SK-N-SH (cell line): ENCODE data around the gene SLC17A9. TPM values are rescaled to one million over a fixed set of nuclear protein-coding genes. Genes with fewer than 3 reads are reported as not detected.

ENCODE experiments used
- CTCF ChIA-PET: fragments of 300-600, 350-600 bp; formaldehyde crosslinking; extraction: SDS; loops from one replicate; lab custom pipeline; 2021; lab: Yijun Ruan, JAX
- POLR2A ChIA-PET: fragments of 350-600 bp; sonication (Branson Sonifier 250); formaldehyde crosslinking; extraction: SDS; loops from one replicate; lab custom pipeline; 2020; ENCODE audit warnings: antibody characterized with exemption, inconsistent platforms; lab: Yijun Ruan, JAX
- DNase-seq: peaks from one replicate; pipeline ENCODE4 v3.0.0; 2012
- H2AFZ ChIP-seq: fragments of 200-600 bp; sonication (generic); 2 replicates; pipeline ENCODE4 v1.8.1; 2016; ENCODE audit warnings: antibody characterized with exemption, mild to moderate bottlenecking, low read depth
- H3F3A ChIP-seq: fragments of 200-600 bp; sonication (generic); replicated peaks from 2 replicates; pipeline ENCODE3; 2016; ENCODE audit warnings: antibody characterized with exemption, mild to moderate bottlenecking; ENCODE audit not compliant: insufficient read depth
- H3K27ac ChIP-seq, 2 experiments: fragments of 200-500 bp in 1 of 2; fragments of 200-600 bp in 1 of 2; sonication (Bioruptor generic) in 1 of 2; sonication (generic), shearing (Covaris generic) in 1 of 2; 2 replicates each; pipeline versions ENCODE4 v1.5.1 to v1.6.1; 2014 to 2016; ENCODE audit warnings: low read depth in 2 of 2, inconsistent platforms in 1 of 2, low read length in 1 of 2, mild to moderate bottlenecking in 1 of 2, mixed read lengths in 1 of 2
- H3K27me3 ChIP-seq: fragments of 200-600 bp; sonication (generic), shearing (Covaris generic); 2 replicates; pipeline ENCODE4 v1.6.1; 2016; ENCODE audit warnings: mixed run types; ENCODE audit not compliant: insufficient read depth
- H3K36me3 ChIP-seq, 2 experiments: fragments of 200-500 bp in 1 of 2; fragments of 200-600 bp in 1 of 2; sonication (Bioruptor generic) in 1 of 2; sonication (generic) in 1 of 2; replicated peaks in 1 of 2; 2 replicates each; pipeline versions ENCODE3 to v1.5.1; 2014 to 2016; ENCODE audit warnings: low read length in 1 of 2, mild to moderate bottlenecking in 1 of 2; ENCODE audit not compliant: insufficient read depth in 2 of 2, control insufficient read depth in 1 of 2
- H3K4me1 ChIP-seq, 2 experiments: fragments of 200-500 bp in 1 of 2; fragments of 200-600 bp in 1 of 2; sonication (Bioruptor generic) in 1 of 2; sonication (generic), shearing (Covaris generic) in 1 of 2; 2 replicates each; pipeline versions ENCODE4 v1.5.1 to v1.6.1; 2014 to 2016; ENCODE audit warnings: low read depth in 1 of 2, low read length in 1 of 2, mixed run types in 1 of 2; ENCODE audit not compliant: insufficient read depth in 2 of 2, control insufficient read depth in 1 of 2
- H3K4me2 ChIP-seq: fragments of 200-600 bp; sonication (generic), shearing (Covaris generic); 2 replicates; pipeline ENCODE4 v1.6.1; 2017; ENCODE audit warnings: mixed run types
- H3K4me3 ChIP-seq, 2 experiments: fragments of 200-500 bp in 1 of 2; fragments of 200-600 bp in 1 of 2; sonication (Bioruptor generic) in 1 of 2; sonication (generic), shearing (Covaris generic) in 1 of 2; 2 replicates each; pipeline versions ENCODE4 v1.5.1 to v1.8.1; 2014 to 2016; ENCODE audit warnings: low read depth in 2 of 2, inconsistent platforms in 1 of 2, low read length in 1 of 2, mild to moderate bottlenecking in 1 of 2, mixed read lengths in 1 of 2, moderate library complexity in 1 of 2
- H3K79me2 ChIP-seq: fragments of 200-600 bp; sonication (generic); 2 replicates; pipeline ENCODE4 v1.8.1; 2017; ENCODE audit warnings: mild to moderate bottlenecking; ENCODE audit not compliant: insufficient read depth
- H3K9ac ChIP-seq: fragments of 200-600 bp; sonication (generic); 2 replicates; pipeline ENCODE4 v1.6.1; 2017; ENCODE audit warnings: mixed run types
- H3K9me2 ChIP-seq: fragments of 200-600 bp; sonication (generic); 2 replicates; pipeline ENCODE4 v1.6.1; 2017; ENCODE audit warnings: mixed run types
- H3K9me3 ChIP-seq: fragments of 200-600 bp; sonication (generic); 2 replicates; pipeline ENCODE4 v1.6.1; 2017; ENCODE audit warnings: mixed run types, mild to moderate bottlenecking, moderate library complexity
- H4K20me1 ChIP-seq: fragments of 200-600 bp; sonication (generic); 2 replicates; pipeline ENCODE4 v1.6.1; 2017; ENCODE audit warnings: mild to moderate bottlenecking, mixed run types; ENCODE audit not compliant: insufficient read depth
- CHD2 ChIP-seq: fragments of 150-350 bp; IDR thresholded peaks from 2 replicates; pipeline ENCODE4 v1.6.1; 2018; ENCODE audit warnings: low read length; ENCODE audit not compliant: partially characterized antibody
- ELF1 ChIP-seq: IDR thresholded peaks from 2 replicates; pipeline ENCODE4 v1.4.0; 2012
- EP300 ChIP-seq, 2 experiments: IDR thresholded peaks; 2 replicates each; pipeline versions ENCODE4 v1.4.0 to v1.6.1; 2012; ENCODE audit warnings: borderline replicate concordance in 1 of 2, low read depth in 1 of 2, low read length in 1 of 2
- FOSL2 ChIP-seq: IDR thresholded peaks from 2 replicates; pipeline ENCODE4 v1.4.0; 2012; ENCODE audit warnings: low read depth, mild to moderate bottlenecking, moderate library complexity, borderline replicate concordance
- FOXJ3 ChIP-seq: sonication (generic); formaldehyde crosslinking; IDR thresholded peaks from 2 replicates; pipeline ENCODE4 v1.5.1; 2020; ENCODE audit warnings: mild to moderate bottlenecking, missing genetic modification reagents
- FOXM1 ChIP-seq: IDR thresholded peaks from 2 replicates; pipeline ENCODE4 v1.4.0; 2012; ENCODE audit warnings: low read depth, mild to moderate bottlenecking
- GABPA ChIP-seq: IDR thresholded peaks from 2 replicates; pipeline ENCODE4 v1.4.0; 2012; ENCODE audit warnings: low read depth, mild to moderate bottlenecking
- GATA2 ChIP-seq: sonication (generic); formaldehyde crosslinking; IDR thresholded peaks from 2 replicates; pipeline ENCODE4 v1.5.0; 2020; ENCODE audit warnings: mild to moderate bottlenecking, missing genetic modification reagents
- MEF2A ChIP-seq: IDR thresholded peaks from 2 replicates; pipeline ENCODE4 v1.4.0; 2012; ENCODE audit warnings: low read depth, borderline replicate concordance
- MXI1 ChIP-seq: IDR thresholded peaks from 2 replicates; pipeline ENCODE4 v1.6.1; 2012; ENCODE audit warnings: mild to moderate bottlenecking, low read depth, low read length, improper control_type of control experiment
- NFIC ChIP-seq: IDR thresholded peaks from 2 replicates; pipeline ENCODE4 v1.4.0; 2012; ENCODE audit warnings: borderline replicate concordance
- RAD21 ChIP-seq: IDR thresholded peaks from 2 replicates; pipeline ENCODE4 v1.6.1; 2012; ENCODE audit warnings: mild to moderate bottlenecking, low read length
- RFX5 ChIP-seq: IDR thresholded peaks from 2 replicates; pipeline ENCODE4 v1.6.1; 2012; ENCODE audit warnings: mild to moderate bottlenecking, improper control_type of control experiment, low read length
- SIN3A ChIP-seq: IDR thresholded peaks from 2 replicates; pipeline ENCODE4 v1.6.1; 2012; ENCODE audit warnings: low read depth, mild to moderate bottlenecking, low read length, moderate library complexity, borderline replicate concordance
- SMC3 ChIP-seq: IDR thresholded peaks from 2 replicates; pipeline ENCODE4 v1.6.1; 2012; ENCODE audit warnings: low read depth, low read length, improper control_type of control experiment
- TAF1 ChIP-seq: IDR thresholded peaks from 2 replicates; pipeline ENCODE4 v1.6.1; 2012; ENCODE audit warnings: low read depth, mild to moderate bottlenecking, low read length, moderate library complexity, borderline replicate concordance
- TEAD4 ChIP-seq: IDR thresholded peaks from 2 replicates; pipeline ENCODE4 v1.4.0; 2012; ENCODE audit warnings: mild to moderate bottlenecking, borderline replicate concordance; ENCODE audit not compliant: insufficient read depth
- WGBS: methylation state at CpG from one replicate; pipeline ENCODE4 v1.1.6; 2017; ENCODE audit warnings: low lambda C conversion rate; 5-methylcytosine and 5-hydroxymethylcytosine counted together
- polyA plus RNA-seq, 3 experiments: library from polyadenylated mRNA; depleted of rRNA; stranded (reverse); fragments of >200 nt; gene quantifications; 2 replicates each; pipeline ENCODE4 v1.2.3, GENCODE V29; 2012
- TF ChIP-seq, protein P1 (sequence below): IDR thresholded peaks from 2 replicates; pipeline ENCODE4 v1.4.0; 2012; ENCODE audit warnings: low read depth
- TF ChIP-seq, protein P2 (sequence below): fragments of 200-600 bp; sonication (generic); IDR thresholded peaks from 2 replicates; pipeline ENCODE4 v1.6.1; 2017; ENCODE audit warnings: antibody characterized with exemption, mild to moderate bottlenecking, moderate library complexity
- TF ChIP-seq, protein P3 (sequence below): fragments of 150-350 bp; IDR thresholded peaks from 2 replicates; pipeline ENCODE4 v1.6.1; 2016; ENCODE audit warnings: mild to moderate bottlenecking, low read depth, low read length

Gene SLC17A9
- polyA plus RNA-seq, 1 of the 3 experiments (the other 2 are of a cell fraction): not detected

DNA sequence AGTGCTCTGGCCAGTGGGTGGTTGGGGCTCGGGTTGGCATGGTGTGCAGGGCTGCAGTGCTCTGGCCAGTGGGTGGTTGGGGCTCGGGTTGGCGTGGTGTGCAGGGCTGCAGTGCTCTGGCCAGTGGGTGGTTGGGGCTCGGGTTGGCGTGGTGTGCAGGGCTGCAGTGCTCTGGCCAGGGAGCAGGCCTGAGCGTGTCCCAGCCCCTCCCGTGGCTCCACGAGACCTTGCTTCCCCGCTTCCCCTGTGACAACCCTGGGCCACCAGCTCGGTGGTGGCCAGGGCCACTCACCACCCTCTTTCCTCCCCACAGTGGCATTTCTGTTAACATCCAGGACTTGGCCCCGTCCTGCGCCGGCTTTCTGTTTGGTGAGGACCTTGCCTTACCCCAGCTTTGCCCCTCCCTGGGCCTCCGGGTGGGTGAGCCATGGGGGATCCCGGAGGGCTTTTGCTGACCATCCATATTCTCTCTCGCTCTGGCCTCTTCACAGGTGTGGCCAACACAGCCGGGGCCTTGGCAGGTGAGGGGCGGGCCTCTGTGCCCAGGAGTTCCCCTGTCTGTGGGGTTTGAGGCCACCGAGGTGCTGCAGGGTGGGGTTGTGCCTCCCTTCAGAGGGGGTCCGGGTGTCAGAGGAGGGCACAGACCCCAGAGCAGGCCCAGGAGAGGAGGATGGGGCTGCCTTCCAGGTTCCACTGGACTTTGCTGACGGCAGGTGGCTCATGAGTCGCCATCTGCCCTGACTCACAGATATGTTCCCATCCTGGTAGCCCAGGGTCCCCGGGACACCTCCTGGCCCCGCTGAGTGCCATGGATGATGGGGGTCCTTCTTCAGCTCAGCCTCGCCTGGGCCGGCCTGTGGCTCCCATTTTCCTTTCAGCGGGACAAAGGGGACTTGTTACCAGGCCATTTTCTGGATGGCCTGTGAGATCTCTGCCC lies 14.0 kb downstream of the SLC17A9 start:
- Histone ChIP-seq H3K4me1 (peaks cover 0 to 3% of the 10 kb centered on the region in 2 experiments; a peak in 1 of 4 replicates), H3K4me3 (no peak overlapping the region), H3K79me2 (no peaks in the 10 kb centered on the region), H3K9ac (no peak overlapping the region)
- CTCF ChIA-PET: interaction anchor here (1.3 kb wide), 1 partner anchor 46 kb away, joined by 3 read pairs; no protein-coding TSS in a partner anchor
- WGBS: 42% methylated on average over 12 of the region's 27 CpGs
- TF ChIP-seq FOXJ3 (CRISPR knock-in tag) (no peak), ELF1 (no peak), CHD2 (no peak), MEF2A (no peak)
- TF ChIP-seq, protein P1, sequence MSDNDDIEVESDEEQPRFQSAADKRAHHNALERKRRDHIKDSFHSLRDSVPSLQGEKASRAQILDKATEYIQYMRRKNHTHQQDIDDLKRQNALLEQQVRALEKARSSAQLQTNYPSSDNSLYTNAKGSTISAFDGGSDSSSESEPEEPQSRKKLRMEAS: no peak
- TF ChIP-seq, protein P2, sequence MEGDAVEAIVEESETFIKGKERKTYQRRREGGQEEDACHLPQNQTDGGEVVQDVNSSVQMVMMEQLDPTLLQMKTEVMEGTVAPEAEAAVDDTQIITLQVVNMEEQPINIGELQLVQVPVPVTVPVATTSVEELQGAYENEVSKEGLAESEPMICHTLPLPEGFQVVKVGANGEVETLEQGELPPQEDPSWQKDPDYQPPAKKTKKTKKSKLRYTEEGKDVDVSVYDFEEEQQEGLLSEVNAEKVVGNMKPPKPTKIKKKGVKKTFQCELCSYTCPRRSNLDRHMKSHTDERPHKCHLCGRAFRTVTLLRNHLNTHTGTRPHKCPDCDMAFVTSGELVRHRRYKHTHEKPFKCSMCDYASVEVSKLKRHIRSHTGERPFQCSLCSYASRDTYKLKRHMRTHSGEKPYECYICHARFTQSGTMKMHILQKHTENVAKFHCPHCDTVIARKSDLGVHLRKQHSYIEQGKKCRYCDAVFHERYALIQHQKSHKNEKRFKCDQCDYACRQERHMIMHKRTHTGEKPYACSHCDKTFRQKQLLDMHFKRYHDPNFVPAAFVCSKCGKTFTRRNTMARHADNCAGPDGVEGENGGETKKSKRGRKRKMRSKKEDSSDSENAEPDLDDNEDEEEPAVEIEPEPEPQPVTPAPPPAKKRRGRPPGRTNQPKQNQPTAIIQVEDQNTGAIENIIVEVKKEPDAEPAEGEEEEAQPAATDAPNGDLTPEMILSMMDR: no peak
- TF ChIP-seq, all 33 proteins: peak for 0
- Histone ChIP-seq H3K4me2 (no peak overlapping the region), H3K36me3 (no peaks in the 10 kb centered on the region), H2AFZ (no peak overlapping the region), H3K27ac (no peak overlapping the region), H3K9me2 (no peaks in the 10 kb centered on the region), H3F3A (no peaks in the 10 kb centered on the region), H3K27me3 (0 out of 2 replicates have a peak, but pooled peaks cover 11% of the 10 kb centered on the region), H4K20me1 (0 out of 2 replicates have a peak, but pooled peaks cover 3% of the 10 kb centered on the region), H3K9me3 (no peaks in the 10 kb centered on the region)
- POLR2A ChIA-PET: no interaction called here
- no peak for DNase-seq

DNA sequence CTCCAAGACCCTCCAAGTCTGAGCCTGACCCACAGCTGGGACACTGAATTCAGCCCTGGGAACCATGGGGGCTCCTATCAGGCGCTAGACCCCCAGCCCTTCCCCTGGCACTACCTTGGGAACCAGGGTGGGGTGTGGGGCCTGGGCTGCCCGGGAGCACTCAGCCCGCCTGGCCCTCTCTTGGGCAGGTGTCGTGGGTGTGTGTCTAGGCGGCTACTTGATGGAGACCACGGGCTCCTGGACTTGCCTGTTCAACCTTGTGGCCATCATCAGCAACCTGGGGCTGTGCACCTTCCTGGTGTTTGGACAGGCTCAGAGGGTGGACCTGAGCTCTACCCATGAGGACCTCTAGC lies 14.6 kb downstream of the SLC17A9 start:
- DNase-seq: no peak
- Histone ChIP-seq H3F3A (no peaks in the 10 kb centered on the region), H4K20me1 (0 out of 2 replicates have a peak, but pooled peaks cover 3% of the 10 kb centered on the region), H3K9me3 (no peaks in the 10 kb centered on the region), H3K4me3 (no peak overlapping the region), H3K79me2 (no peaks in the 10 kb centered on the region), H3K27ac (no peak overlapping the region), H3K9ac (no peak overlapping the region), H2AFZ (no peak overlapping the region), H3K4me2 (no peak overlapping the region), H3K9me2 (no peaks in the 10 kb centered on the region), H3K4me1 (no peaks in the 10 kb centered on the region; a peak in 1 of 4 replicates), H3K36me3 (no peaks in the 10 kb centered on the region), H3K27me3 (0 out of 2 replicates have a peak, but pooled peaks cover 11% of the 10 kb centered on the region)
- CTCF ChIA-PET: interaction anchor here (0.7 kb wide), 1 partner anchor 145 kb away, joined by 4 read pairs; no protein-coding TSS in a partner anchor
- no peak for TF ChIP-seq RFX5
- TF ChIP-seq TEAD4: no peak
- no peak for TF ChIP-seq FOXJ3 (CRISPR knock-in tag)
- no peak for TF ChIP-seq EP300 (IDR thresholded peaks at IDR 0.05; ENCODE audit: borderline replicate concordance in 1 of 2, low read depth in 1 of 2, low read length in 1 of 2)
- TF ChIP-seq, protein P3, sequence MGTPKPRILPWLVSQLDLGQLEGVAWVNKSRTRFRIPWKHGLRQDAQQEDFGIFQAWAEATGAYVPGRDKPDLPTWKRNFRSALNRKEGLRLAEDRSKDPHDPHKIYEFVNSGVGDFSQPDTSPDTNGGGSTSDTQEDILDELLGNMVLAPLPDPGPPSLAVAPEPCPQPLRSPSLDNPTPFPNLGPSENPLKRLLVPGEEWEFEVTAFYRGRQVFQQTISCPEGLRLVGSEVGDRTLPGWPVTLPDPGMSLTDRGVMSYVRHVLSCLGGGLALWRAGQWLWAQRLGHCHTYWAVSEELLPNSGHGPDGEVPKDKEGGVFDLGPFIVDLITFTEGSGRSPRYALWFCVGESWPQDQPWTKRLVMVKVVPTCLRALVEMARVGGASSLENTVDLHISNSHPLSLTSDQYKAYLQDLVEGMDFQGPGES: no peak
- TF ChIP-seq SIN3A: no peak
- TF ChIP-seq, protein P2: no peak
- no peak for TF ChIP-seq NFIC
- no peak for TF ChIP-seq RAD21
- no peak for TF ChIP-seq SMC3
- no peak for TF ChIP-seq FOXM1
- no peak for TF ChIP-seq FOSL2
- no peak for TF ChIP-seq GATA2 (CRISPR knock-in tag)
- TF ChIP-seq GABPA: no peak
- no peak for TF ChIP-seq MEF2A
- TF ChIP-seq TAF1: no peak
- TF ChIP-seq MXI1: no peak
- POLR2A ChIA-PET: no interaction called here
- WGBS: 71% methylated on average over 5 of the region's 6 CpGs
